ENCODE results near the gene IMMP2L.
"Not testable (repeated sequence)": the region's sequence is repeated elsewhere in the genome, so short reads cannot be mapped to it uniquely, and the experiment has no call there.

The IMMP2L gene

DNA sequence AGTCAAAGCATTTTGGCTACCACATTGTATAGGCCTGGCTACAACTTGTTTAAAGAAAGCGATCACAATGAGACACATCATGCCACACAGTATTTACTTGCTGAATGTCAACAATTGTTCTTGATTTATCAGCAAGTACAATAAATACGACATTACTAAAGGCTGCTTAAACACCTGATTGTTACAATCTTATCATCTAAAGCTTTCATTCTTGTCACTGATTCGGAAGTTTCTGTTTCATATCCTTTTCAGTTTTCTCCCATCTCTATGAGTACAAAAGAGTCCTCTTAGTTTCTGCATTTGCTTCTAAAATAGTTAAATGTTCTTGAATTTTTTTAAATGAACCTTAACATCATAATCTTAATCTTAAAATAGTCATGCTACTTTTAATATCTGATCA, 599.5 kb downstream of the IMMP2L start:
- DNase-seq: no peak

- DNase-seq: no peak
These were observed 599.9 kb downstream of the IMMP2L start for GRCh38 chr7:110962374-110962773.

DNA sequence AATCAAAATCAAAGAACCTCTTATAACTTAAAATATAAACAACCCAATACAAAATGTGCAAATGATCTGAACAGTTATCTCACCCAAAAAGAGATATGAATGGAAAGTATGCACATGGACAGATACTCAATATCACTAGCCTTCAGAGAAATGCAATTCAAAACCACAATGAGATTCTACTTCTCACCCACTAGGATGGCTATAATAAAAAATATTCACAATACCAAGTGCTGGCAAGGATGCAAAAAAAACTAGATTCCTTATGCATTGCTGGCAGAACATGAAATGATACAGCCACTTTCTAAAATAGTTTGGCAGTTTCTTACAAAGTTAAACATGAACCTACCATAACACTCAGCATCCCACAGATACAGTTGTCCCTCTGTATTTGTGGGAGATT, 601.5 kb downstream of the IMMP2L start:
- no peak for DNase-seq

- DNase-seq: no peak
These were observed 614.0 kb downstream of the IMMP2L start for GRCh38 chr7:110948280-110948679.

DNA sequence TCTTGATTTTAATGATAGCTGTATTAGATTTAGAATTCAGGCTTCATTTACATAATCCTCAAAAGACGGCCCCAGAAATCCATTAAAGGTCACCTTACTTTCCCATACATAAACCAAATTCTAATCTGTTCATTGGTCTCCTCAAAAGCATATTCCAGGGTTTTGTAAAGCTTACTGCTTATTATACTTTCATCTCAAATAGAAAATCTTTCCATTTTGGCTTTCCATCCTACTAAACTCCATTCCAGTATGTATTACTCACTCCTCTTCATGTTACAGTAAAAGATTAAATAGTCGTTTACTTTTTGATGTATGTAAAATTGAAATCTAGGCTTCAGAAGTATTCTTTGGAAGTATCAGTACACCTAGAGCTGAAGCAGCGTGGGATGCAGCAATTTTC, 614.9 kb downstream of the IMMP2L start:
- DNase-seq: no peak

- DNase-seq: no peak
These were observed 617.2 kb downstream of the IMMP2L start for GRCh38 chr7:110944966-110945644.

DNA sequence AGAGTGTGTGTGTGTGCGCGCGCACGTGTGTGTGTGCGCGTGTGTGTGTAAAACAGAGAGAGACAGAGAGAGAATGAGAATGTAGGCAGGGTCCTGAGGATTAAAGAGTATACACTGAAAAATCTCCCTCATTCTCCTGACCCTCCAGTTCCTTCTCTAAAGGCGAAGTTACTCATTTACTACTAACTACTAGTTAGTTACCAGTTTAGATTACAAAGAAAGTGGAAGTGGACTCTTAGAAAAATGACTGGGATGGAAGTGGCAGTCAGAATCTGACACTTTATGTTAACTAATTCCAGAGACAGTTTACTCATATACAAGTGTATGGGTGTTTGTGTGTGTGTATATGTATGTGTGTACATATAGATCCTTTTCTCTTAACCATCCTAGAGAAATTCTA, 617.8 kb downstream of the IMMP2L start:
- DNase-seq: no peak

DNA sequence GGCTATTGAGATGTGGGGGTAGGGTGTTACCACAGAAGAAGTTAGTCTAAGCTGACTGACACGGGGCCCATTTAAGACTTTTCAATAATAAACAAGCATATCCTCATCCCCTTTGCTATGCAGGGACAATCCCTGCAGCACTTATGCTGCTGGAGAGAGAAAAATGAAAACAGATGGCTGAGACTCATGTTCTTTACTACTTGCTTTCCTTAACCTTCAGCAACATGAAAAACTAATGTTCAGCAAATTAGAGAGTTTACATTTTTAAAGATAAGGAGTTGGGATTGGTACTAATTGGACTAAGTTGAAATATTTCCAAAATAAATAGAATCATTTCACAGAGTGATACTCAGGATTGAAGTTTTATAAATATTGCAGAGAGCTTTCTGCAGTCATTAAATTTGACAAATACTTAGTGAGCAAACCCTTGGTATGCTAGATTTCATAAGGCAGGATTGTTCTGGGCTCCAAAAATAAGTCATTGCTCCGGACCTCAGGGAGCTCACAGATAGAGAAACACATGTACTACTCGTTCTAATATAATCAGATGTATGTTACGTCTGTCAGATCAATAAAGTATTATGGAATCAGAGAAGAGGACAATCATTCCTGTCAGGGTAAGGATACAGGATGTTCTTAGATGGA, 618.5 kb downstream of the IMMP2L start:
- no peak for DNase-seq

GRCh38 chr7:110941385-110941784, 620.9 kb downstream of the IMMP2L start:
- no peak for DNase-seq

DNA sequence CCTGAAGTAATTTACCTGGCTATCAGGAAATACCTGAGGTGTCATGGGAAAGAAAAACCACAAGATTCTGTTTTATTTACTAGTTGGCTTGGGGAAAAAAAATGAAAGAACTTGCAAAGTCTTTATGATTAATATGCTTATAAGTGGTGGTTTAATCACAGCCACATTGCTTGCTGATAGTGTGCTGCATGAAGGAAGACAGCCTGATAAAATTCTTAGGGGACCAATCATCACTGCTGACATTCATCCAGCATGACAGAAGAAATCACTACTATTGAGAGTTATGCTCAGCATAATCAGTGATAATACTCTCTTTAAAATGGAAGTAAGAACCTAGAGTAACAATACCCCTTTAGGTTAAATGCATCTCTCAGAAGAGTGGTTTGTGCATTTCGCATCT, 621.5 kb downstream of the IMMP2L start:
- no peak for DNase-seq

DNA sequence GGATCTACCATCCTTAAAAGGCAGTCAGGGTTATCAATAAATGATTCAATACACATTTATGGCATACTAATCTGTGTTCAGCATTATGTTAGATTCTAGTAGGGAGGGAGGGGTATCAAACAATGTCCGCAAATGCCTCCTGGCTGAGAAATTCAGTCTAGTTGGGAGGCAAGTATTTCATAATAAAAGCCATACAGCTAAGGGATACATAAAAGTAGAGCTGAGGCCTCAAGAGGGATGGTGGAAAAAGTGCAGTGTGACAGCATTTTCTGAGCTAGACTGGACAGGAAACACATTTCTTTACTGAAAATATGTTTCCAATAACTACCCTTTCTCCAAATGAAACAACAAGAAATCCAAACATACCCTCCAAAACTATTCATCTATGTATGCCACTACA, 624.1 kb downstream of the IMMP2L start:
- DNase-seq: no peak

GRCh38 chr7:110936665-110937064, 625.6 kb downstream of the IMMP2L start:
- DNase-seq: not testable (repeated sequence)

GRCh38 chr7:110929480-110930249, 632.6 kb downstream of the IMMP2L start:
- DNase-seq: no peak

GRCh38 chr7:110922906-110923305, 639.4 kb downstream of the IMMP2L start:
- no peak for DNase-seq

DNA sequence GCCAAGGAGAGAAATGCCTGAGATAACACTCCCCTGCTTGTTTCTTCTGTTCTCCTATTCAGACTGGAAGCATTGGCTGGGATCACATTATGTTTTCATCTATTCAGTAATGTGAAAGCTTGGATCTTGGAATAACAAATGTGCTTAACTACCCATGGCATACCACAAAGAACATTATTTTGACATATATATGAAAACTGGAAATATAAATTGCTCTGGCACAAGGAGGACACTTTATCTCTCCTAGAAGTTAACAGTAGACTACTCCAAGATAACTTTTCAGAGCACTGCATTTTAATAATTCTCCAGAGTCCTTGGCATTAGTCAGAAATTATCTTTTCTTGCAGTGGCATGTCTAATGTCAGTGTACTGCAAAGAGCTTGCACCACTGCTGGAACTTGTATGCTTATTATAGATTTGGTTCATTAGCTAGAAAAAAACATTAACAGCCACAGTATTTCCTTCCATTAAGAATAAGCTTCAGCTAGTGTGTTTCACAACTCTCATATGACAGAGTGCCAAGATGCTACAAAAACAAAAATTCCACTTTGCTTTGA, 640.6 kb downstream of the IMMP2L start:
- DNase-seq: no peak

- no peak for DNase-seq
These were observed 643.2 kb downstream of the IMMP2L start for GRCh38 chr7:110918949-110919548.

GRCh38 chr7:110914263-110914662, 648.0 kb downstream of the IMMP2L start:
- DNase-seq: no peak

DNA sequence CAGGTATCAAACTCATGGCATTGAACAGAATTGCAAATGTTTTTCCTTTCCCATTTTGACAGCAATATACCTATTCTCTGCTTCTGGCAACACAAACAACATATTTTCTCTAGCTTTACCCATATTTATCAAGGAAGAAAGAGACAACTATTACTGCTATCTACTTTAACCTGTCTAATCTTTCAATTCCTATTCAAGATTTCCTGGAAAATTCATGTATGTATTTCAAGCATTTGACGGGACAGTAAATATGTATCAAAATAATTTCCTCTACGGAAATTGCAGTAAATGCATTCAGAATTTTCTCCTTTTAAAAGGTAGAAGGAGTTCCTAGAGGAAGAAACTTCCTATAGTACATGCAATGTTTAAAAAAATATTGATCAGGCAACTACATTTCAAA, 650.7 kb downstream of the IMMP2L start:
- DNase-seq: no peak

- no peak for DNase-seq
These were observed 653.2 kb downstream of the IMMP2L start for GRCh38 chr7:110909117-110909516.

DNA sequence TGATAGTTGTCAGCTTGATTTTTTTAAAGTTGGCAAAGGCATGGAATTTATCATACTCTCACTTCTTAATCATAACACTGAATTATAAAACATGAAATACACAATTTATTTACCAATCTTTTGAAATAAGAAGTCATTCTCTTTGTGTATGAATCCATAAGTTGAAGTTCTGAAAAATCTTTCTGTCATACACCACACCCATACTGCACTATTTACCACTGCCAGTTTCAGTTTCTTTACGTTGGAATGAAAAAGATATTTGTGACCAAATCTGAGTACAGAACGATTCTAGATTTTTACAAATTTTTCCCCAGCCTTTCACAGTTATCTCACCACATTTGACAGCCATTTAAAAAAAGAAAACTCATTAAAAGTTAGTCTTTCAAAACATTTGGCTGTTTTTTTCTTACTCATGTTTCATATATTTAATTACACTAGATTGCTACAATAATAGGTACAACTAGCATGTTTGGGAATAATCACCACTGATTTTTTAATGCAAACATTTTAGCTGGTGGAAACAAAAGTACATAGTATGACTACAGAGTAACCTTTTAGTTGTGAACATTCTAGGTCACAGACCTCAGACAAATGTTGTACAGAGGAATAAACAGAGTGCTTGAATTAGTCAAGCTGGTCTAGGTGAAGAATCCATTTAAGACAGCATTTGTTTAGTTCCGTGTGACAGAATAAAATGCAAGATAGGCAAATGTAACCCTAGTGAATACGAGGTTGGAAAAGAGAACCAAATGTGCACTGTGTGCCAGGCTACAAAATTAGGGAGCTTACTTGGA, 656.3 kb downstream of the IMMP2L start:
- no peak for DNase-seq

DNA sequence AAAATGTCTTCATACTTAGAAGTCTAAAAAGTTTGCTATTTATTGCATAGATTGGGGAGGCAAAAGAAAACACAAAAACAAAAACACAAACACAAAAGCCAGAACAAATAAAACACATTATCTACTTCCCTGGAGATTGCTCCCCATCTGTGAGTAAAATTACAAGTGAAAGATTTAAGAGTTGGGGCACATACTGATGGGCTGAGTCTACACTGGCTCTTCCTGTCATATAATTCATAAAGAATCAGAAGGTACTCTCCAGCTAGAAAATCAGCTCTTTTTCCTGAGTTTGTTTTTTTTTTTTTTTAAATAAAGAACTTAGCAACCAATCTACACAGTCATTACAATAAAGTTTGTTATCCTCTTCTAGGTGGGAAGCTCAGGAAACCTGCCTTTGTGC, 663.8 kb downstream of the IMMP2L start:
- DNase-seq: no peak

- DNase-seq: no peak
These were observed 664.8 kb downstream of the IMMP2L start for GRCh38 chr7:110897538-110897937.

- DNase-seq: no peak
These were observed 668.2 kb downstream of the IMMP2L start for GRCh38 chr7:110894111-110894510.
